Occipital lobe (tissue), 2 donors: ENCODE measurements around the gene GTF3C1. TPM values are rescaled to one million over a fixed set of nuclear protein-coding genes. Genes with fewer than 3 reads are reported as not detected.
"Not testable (repeated sequence)": the region's sequence is repeated elsewhere in the genome, so short reads cannot be mapped to it uniquely, and the experiment has no call there.

ENCODE experiments used
- DNase-seq: peaks from one replicate; lab custom pipeline; 2025; lab: John Stamatoyannopoulos, UW
- total RNA-seq: library from RNA; depleted of rRNA; stranded (reverse); fragments of >200 nt; gene quantifications from one replicate; pipeline ENCODE4 v1.2.3, GENCODE V29; 2014

The GTF3C1 gene
- total RNA-seq, 1 donor from 2014 or later = 66.0 TPM

DNA sequence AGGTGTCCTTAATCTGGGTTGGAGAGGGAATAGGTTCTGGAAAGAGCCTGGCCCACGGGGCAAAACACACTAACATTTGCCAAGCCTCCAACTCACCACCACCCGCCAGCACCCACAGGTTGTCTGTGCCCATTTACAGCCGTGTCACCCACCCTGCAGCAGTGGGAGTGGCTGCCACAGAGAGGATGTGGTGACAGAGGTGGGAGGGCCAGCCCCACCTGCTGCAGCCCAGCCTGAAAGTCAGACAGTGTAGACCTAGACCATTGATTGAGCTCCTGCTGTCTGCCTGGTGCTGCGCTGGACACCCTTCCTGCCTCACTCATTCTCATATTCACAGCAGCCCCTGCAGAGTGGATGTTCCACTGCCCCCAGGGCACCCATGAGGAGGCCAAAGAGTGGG is 103.0 kb downstream of the GTF3C1 start:
- DNase-seq = no peak

DNA sequence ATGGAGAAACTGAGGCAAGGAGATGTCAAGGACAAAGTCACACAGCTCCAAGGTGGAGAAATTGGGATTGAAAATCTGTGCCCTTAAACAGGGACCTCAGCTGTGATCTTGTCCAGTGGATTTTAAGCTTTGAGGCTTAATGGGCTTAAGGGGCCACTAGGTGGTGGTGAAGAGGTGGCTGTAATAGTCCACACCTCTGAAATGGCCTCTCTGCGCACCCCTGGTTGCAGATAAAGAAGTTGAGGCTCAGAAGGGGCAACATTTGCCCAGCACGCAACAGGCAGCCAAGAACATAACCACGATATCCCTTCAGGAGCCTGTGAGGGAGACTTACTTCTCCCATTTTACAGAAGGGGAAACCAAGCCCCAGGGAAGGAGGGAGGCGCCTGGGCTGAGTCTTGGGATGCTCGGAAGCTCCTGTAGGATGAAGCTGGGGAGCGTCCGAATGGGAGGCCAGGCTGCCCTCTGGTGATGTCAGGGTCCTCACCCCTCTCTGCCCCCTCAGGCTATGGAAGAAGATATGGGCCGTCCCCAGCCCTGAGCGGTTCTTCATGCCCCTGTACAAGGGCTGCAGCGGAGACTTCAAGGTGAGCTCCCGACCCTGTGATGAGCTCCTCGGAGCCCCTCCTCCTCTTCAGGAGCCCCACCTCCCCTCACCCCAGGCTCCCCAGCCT is 104.1 kb downstream of the GTF3C1 start:
- DNase-seq = no peak

DNA sequence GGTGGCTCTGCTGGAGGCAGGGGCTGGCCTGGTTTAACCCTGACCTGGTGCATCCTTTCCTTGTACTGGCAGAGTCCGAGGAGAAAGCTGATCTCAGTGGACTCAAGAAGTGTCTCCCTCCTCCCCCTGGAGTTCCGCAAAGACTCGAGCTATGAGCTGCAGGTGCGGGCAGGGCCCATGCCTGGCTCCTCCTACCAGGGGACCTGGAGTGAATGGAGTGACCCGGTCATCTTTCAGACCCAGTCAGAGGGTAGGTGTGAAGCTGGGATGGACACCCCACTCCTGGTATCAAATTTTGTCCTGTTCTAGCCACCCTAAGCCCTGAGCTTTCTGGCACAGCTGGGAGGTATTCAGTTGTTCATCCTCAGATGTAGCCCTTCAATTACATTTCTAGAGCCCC is 105.2 kb downstream of the GTF3C1 start:
- no peak for DNase-seq

DNA sequence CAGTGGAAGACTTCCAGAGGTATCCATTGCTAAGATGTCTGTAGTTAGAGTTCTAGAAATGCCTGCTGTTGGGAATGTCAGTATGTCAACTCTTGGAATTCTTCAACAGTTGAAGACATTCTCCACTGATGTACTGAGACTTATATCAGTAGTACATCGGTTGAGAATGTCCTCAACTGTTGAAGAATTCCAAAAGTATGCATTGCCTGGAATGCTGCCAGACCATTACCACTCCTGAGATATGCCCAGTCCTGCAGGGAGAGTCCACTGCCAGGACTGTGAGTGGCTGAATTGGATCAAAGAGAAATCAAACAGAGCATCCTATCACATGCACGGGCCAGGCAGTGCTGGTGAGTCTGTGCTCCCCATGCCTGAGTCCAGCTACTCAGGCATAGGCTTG is 105.7 kb downstream of the GTF3C1 start:
- no peak for DNase-seq

DNA sequence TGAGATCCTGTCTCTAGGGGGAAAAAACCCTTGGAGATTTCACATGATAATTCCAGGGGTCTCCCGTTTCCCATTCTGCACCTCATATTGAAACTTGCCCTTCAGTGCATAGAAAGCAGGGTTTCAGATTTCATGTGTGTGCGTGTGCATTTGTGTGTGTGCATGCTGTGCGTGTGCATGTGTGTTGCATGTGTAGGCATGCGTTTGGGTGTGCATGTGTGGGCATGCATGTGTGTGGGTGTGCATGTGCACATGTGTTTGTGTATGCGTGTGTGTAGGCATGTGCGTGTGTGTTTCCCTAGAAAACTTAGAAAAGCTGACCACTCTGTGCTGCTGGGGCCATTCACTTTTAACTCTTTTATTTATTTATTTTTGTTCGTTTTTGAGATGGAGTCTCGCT is 107.7 kb downstream of the GTF3C1 start:
- no peak for DNase-seq

DNA sequence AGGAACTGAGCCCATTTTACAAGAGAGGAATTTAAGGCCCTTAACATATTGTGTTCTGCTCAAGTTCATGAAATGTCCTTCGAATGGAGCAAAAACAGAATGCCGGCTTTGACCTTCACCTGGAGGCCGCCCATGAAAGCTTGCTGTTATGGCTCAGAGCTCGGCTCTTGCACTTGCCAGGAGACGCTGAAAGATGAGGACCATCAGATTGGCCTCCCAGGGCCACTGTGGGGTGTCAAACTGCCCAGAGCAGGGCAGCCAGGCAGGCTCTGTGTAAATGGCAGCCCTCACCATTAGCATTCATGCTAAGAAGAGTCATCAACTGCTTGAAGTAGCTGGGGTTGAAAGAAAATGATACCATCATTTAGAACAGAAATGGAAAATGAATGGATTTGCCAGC is 108.4 kb downstream of the GTF3C1 start:
- DNase-seq = no peak

DNA sequence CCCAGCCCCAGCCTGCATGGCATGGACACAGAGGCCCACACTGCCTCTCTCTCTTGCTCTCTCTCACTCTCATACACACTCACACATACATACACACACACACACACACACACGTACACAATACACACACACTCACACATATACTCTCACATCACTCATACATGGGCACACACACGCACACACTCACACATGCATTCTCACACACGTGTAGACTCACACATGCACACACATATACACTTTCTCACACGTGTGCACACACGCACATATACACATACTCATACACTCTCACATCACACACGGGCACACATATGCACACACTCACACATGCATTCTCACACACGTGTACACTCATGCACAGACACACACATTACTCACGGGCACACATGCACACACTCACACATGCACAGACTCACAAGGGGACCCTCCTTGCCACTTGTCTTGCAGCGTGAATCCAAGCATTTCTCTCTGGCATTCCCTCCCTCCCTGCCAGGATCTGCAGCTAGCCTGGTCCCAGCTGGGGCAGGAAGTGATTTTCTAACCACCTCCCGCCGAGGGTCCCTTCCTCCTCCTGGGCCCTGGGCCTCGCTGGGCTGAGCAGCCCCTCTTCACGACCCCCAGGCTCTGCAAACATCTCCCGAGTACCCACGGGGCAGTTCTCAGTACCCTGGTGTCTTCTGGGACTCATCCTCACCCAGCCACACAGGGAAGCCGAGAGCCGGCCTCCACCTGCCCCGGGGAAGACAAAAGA is 110.3 kb downstream of the GTF3C1 start:
- DNase-seq = no peak

DNA sequence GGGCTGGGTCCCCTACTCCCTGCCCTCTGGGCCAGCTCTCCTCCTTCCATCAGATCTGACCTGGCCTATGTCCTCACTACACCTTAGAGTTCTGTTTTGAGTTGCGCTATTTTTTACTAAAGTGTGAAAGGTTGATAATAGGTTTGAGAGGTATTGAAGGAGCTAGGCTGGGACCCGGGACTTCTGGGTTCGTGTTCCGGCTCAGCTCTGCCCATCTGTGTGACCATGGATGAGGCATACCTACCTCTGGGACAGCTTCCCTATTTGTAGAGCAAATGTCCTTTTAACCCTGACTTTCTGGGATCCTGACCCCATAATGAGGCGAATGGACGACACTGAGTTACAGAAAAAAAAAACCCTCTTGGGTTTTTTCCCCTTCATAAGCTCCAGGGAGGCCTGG is 111.8 kb downstream of the GTF3C1 start:
- DNase-seq = no peak

DNA sequence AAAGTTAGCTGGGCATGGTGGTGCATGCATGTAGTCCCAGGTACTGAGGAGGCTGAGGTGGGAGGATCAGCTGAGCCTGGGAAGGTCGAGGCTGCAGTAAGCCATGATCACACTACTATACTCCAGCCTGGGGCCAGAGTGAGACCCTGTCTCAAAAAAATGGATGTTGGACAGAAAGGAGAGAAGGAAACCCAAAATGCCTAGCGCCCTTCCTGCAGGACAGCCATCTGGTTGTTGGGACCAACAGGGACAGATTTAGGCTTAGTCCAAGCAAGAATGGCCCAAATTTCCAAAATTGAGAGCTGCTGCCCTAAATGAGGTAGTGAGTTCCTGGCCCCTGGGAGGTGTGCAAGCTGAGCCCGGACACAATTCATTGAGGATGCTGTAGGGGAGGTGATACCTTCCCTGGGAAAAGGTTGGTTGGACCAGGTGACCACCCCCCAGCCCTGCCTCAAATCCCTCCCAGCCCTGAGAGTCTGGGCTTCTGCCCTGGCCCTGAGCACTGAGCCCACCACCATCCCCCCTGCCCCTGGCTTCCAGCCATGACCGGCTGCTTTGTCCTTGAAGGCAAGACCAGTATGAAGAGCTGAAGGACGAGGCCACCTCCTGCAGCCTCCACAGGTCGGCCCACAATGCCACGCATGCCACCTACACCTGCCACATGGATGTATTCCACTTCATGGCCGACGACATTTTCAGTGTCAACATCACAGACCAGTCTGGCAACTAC is 112.6 kb downstream of the GTF3C1 start:
- DNase-seq = no peak

DNA sequence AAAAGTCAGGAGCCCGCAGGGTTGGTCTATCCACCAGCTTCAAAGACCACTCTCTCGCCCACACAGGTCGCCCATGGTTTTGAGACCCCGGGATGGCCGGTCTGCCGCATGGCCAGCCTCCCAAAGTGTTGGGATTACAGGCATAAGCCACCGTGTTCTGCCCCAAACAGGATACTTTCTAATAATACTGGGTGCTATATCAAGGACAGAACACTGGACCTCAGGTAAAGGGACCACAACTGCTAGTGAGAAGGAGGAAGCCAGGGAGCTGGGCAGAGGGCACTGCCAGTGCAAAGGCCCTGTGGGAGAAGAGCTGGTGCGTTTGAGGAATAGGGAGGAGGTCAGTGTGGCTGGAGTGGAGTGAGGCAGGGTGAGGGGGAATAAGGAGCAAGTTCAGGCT is 113.6 kb downstream of the GTF3C1 start:
- DNase-seq = no peak

DNA sequence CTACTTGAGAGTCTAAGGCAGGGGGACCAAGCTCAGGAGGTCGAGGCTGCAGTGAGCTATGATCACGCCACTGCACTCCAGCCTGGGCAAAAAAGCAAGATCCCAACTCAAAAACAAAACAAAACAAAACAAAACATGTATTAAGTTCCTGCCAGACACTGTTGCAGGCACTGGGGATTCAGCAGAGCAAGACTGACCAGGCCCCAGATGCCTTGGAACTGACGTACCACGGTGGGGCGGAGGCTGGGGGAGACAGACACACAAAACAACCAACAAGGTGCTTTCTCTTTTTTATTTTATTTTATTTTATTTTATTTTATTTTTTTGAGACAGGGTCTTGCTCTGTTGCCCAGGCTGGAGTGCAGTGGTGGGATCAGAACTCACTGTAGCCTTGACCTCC is 114.6 kb downstream of the GTF3C1 start:
- DNase-seq = not testable (repeated sequence)

DNA sequence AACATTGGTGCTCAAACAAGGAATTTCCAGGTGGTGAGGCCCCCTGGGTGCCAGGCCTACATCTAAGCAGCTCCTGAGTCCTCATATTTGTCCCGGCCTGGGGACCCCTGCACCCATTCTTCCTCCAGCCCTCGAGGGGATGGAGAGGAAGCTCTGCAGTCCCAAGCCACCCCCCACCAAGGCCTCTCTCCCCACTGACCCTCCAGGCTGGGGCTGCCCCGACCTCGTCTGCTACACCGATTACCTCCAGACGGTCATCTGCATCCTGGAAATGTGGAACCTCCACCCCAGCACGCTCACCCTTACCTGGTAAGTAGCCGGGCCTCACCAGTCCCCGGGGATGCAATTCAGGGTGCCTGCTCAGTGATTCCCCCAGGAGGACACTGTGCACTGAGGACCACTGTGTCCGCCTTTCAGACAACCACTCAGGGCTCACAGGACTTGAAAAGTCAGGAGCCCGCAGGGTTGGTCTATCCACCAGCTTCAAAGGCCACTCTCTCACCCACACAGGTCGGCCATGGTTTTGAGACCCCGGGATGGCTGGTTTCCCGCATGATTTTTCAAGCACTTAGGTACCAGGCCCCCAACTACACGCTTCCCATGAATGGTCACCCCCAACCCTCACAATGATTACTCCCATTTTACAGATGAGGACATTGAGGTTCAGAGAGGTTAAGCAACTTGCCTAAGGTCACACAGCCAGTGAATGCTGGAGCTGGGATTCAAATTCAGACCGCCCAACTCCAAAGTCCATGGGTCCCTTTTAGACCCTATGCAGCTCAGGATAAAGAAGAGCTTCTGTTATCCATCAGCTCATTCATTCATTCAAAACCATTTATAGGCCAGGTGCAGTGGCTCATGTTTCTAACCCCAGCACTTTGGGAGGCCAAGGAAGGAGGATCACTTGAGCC is 115.3 kb downstream of the GTF3C1 start:
- no peak for DNase-seq

DNA sequence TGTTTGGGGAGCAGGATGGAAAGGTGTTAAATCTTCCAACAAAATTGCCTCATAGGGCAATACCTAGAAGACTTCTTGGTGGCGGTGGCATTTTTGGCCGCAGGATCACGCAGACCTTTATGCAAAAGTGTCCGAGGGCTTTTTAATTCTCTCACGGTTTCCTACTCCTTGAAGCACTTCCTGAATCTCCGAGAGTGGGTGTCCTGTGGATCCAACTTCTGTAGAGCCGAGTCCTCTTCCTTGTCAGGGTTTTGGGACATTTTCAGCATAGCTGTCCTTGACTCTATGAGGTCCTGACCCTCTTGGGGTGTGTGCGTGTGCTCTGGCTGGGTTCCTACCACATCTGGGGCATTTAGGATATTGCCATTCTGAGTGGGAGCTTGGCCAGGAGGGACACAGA is 116.1 kb downstream of the GTF3C1 start:
- DNase-seq = no peak

DNA sequence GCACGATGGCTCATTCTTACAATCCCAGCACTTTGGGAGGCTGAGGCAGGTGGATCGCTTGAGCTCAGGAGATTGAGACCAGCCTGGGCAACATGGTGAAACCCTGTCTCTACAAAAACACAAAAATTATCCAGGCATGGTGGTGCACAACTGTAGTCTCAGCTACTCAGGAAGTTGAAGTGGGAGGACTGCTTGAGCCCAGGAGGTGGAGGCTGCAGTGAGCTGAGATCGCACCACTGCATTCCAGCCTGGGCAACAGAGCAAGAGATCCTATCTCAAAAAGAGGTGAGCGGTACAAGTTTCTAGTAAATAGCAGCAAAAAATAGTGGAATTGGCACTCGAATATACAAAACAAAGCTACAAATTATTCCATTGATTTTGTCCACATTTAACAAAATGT is 116.5 kb downstream of the GTF3C1 start:
- not testable (repeated sequence) for DNase-seq

DNA sequence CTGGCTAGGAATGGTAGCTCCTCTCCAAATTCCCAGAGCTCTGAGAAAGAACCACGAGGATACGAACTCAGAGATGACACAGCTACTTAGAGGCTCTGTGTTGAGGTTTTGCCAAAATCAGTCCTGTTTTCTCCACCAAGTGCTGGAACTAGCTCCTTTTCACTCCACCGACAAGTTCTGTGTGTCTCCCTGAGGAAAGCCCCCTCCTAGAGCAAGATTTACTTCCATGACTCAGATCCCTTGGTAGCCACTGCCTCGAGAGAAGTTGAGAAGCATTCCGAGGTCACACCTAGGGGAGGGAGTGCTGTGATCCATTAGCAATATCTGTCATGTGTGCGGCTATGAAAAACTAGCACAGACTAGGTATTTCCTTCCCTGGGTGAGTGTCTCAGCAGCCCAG is 117.2 kb downstream of the GTF3C1 start:
- no peak for DNase-seq

DNA sequence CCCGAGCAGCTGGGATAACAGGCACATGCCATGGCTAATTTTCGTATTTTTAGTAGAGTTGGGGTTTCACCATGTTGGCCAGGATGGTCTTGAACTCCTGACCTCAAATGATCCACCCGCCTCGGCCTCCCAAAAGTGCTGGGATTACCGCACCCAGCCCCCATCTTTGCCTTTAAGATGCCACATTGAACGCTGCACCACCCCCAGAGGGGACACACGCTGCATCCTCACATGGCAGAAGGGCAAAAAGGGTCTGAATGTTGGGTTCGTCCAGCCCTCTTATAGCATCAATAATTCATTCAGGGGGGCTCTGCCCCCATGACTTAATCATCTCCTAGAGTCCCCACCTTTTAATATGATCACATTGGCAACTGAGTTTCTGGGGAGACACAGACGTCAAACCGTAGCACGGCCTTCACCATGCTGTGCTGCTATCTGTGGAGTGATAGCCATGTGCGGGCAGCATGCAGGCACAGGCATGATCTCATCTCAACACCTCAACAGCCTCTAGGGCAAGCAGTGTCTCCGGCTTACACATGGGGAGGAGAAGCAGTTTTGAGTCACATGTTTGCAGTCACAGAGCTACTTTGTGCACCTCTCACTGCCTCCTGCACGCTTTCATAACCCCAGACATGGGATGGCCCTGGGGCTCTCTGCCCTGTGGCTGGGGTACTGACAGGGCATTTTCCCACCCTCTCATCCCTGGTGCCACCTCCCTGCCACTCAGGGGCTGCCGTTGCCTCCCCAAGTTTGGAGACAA is 117.8 kb downstream of the GTF3C1 start:
- DNase-seq = no peak

DNA sequence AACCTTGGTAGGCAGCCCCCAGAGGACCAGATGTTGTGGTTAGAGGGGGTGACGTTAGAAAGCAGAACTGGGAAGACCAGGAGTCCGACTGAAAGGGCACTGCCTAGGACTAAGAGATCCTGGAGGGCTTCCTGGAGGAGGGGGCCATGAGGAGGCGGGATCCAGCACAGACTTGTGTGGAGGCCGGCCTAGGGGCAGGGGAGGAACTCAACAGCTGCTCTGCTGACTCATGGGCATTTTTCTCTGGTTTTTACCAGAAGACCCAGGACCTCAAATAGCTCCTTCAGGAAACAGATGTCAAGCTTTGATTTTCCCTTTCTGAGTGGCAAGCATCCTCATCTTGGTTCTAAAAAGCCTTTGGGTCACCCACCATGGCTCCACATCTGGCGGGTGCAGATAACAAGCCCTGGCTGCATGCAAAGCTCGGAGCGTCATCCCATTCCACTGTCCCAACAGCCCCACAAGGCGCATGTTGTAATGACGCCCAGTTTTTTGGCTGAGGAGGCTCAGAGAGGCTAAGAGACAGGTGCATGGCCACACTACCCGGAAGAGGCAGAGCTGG is 118.7 kb downstream of the GTF3C1 start:
- DNase-seq = no peak

DNA sequence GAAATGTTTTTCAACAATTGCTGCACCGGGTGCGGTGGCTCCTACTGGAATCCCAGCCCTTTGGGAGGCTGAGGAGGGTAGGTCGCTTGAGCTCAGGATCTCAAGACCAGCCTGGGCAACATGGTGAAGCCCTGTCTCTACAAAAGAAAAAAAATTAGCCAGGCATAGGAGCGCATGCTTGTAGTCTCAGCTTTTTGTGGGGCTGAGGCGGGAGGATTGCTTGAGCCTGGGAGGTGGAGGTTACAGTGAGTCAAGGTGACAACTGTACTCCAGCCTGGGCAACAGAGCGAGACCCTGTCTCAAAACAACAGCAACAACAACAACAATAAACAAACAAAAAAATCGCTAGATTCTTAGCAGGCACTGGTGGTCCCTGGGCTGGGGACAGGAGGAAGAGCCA is 119.2 kb downstream of the GTF3C1 start:
- DNase-seq = no peak

DNA sequence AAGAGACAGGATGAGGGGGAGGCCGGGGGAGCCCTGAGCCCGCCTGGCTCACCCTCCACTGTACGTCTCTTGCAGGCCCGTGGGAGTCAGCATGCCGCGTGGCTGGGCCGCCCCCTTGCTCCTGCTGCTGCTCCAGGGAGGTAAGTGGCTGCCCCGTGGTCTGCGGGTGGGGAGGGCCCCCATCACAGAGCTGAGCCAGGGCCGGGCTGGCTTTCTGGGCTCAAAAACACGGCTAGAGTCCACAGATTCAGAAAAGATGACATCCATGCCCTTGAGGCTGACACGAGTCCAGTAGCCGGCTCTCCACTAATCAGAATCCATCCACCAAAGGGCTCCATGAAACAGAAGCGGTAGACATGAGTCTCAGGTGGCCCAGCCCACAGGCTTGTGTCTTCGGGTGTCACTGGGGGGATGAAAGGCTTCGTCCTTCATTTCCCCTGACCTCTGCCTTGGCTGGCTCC is 119.7 kb downstream of the GTF3C1 start:
- no peak for DNase-seq

DNA sequence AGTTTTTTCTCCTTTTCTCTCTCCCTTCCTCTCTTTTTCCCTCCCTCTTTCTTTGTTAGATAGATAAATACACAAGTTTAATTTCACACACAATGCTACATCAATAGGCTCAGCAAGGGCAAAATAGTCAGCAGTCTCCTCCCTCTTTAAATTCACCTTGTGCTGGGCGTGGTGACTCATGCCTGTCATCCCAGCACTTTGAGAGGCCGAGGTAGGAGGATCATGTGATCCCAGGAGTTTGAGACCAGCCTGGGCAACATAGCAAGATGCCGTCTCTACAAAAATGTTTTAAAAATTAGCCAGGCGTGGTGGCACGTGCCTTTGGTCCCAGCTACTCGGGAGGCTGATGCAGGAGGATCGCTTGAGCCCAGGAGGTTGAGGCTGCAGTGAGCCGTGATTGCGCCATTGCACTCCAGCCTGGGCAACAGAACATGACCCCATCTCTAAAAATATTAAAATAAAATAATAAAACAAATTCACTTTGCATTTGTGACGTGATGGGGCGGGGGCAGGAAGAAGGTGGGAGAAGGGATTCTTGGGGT is 120.3 kb downstream of the GTF3C1 start:
- DNase-seq = no peak
